Left renal cortex interstitium (tissue), 4 donors: ENCODE measurements around the gene MINPP1. TPM values are rescaled to one million over a fixed set of nuclear protein-coding genes. Genes with fewer than 3 reads are reported as not detected.
"Not testable (repeated sequence)": the region's sequence is repeated elsewhere in the genome, so short reads cannot be mapped to it uniquely, and the experiment has no call there.

Experiments used
- DNase-seq, 4 donors: peaks; one replicate each; pipeline ENCODE4 v3.0.0-alpha.2; 2013; ENCODE audit warnings: low read depth in 4 of 4, low spot score in 2 of 4, missing footprints in 1 of 4
- polyA plus RNA-seq, 4 donors: library from polyadenylated mRNA; unstranded; fragments of 120-200 nt; gene quantifications; one replicate each; pipeline ENCODE4 v1.2.1, GENCODE V29; 2013; ENCODE audit not compliant: insufficient read length in 4 of 4

MINPP1 gene, protein sequence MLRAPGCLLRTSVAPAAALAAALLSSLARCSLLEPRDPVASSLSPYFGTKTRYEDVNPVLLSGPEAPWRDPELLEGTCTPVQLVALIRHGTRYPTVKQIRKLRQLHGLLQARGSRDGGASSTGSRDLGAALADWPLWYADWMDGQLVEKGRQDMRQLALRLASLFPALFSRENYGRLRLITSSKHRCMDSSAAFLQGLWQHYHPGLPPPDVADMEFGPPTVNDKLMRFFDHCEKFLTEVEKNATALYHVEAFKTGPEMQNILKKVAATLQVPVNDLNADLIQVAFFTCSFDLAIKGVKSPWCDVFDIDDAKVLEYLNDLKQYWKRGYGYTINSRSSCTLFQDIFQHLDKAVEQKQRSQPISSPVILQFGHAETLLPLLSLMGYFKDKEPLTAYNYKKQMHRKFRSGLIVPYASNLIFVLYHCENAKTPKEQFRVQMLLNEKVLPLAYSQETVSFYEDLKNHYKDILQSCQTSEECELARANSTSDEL
- polyA plus RNA-seq: 10 to 100 TPM; 35.1 to 42.9 (median 38.6) TPM

DNA sequence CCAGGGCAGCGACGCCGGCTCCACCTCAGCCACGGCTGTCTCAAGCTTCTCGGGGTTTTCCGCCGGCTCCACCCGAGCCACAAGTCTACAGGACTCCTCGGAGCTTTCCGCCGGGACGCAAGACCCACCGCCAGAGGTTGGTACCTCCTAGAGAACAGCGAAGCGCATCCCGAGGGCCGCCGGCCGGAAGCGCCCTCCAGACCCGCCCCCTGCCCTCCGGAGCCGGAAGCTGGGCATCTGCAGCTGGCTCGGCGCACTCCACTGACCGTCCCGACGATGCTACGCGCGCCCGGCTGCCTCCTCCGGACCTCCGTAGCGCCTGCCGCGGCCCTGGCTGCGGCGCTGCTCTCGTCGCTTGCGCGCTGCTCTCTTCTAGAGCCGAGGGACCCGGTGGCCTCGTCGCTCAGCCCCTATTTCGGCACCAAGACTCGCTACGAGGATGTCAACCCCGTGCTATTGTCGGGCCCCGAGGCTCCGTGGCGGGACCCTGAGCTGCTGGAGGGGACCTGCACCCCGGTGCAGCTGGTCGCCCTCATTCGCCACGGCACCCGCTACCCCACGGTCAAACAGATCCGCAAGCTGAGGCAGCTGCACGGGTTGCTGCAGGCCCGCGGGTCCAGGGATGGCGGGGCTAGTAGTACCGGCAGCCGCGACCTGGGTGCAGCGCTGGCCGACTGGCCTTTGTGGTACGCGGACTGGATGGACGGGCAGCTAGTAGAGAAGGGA is at the start of gene MINPP1:
Gene MINPP1, plus strand, starts transcription at position 254 of the 726 bp plus-strand sequence. Its CDS starts 23 bp downstream, at position 277.
- DNase-seq: peak; percentile 60 to 78 (median 72)

DNA sequence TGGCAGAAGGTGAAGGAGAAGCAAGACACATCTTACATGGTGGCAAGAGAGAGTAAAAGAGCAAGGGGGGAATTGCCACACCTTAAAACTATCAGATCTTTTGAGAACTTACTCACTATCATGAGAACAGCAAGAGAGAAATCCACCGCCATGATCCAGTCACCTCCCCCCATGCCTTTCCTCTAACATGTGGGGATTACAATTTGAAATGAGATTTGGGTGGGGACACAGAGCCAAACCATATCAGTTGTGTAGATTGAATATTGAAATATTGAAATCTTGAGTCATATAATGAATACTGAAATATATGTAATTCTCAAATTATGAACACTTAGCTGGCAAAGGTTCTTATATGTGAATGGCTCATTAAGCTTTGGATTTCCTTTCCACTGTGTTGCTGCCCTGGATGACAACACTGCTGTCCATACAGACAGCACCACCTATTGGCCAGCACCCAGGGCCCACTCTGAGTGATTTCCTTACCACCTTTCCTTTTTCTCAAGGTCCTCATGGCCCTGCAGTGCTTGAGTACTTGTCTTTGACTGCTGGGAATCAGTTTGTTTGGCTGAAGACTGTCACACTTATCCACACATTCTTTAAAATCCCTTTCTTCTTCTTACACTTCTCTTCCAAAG is 48.0 kb upstream of the MINPP1 start:
- DNase-seq: not testable (repeated sequence)

DNA sequence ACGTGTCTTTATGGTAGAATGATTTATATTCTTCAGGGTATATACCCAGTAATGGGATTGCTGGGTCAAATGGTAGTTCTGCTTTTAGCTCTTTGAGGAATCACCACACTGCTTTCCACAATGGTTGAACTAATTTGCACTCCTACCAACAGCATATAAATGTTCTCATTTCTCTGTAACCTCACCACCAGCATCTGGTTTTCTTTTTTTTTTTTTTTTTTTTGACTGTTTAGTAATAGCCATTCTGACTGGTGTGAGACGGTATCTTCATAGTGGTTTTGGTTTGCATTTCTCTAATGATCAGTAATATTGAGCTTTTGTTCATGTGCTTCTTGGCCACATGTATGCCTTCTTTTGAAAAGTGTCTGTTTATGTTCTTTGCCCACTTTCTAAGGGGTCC is 42.9 kb upstream of the MINPP1 start:
- not testable (repeated sequence) for DNase-seq

DNA sequence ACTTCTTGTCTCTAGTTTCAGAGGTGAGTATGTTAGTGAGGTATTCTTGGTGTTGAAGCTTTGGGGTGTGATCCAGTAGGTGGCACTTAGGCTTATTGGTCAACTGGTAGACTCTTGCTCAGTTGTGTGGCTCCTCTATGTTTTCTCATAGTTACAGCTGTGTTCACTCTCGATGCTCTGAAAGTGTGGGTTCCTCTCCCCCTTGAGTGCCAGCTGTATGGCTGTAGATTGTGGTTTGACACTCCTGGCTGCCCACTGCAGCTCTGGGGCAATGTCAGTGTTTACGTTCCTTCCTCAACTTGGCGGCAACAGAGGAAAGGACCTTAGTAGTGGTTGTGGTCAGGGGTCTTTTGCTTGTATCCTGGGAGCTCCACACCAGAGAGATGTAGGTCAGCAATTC is 37.8 kb upstream of the MINPP1 start:
- DNase-seq: not testable (repeated sequence)

DNA sequence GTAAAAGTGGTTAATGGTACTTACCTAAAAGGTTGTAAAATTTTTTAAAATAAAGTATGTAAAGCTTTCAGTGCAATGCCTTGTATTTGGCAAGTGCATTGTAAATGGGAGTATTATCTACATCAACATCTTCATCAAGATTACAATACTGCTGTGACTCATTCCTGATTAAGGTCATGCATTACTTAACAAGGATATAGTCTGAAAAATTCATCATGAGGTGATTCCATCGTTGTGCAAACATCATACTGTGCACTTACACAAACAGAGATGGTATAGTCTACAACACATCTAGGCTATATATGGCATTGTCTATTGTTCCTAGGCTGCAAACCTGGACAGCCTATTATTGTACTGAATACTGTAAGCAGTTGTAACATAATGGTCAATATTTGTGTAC is 16.0 kb upstream of the MINPP1 start:
- DNase-seq: not testable (repeated sequence)

DNA sequence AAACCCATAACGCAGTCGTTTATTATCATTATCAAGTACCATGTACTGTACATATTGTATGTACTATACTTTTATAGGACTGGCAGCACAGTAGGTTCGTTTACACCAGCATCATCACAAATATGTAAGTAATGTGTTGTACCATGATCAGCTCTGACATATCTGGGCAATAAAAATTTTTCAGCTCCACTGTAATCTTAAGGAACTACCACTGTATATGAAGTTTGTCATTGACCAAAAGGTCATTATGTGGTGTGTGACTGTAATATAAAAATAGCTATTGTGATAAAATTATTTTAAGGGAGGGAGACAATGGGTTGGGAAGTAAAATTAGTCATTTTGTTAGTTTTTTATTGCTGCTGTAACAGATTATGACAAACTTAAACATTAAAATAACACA is 14.4 kb upstream of the MINPP1 start:
- not testable (repeated sequence) for DNase-seq

DNA sequence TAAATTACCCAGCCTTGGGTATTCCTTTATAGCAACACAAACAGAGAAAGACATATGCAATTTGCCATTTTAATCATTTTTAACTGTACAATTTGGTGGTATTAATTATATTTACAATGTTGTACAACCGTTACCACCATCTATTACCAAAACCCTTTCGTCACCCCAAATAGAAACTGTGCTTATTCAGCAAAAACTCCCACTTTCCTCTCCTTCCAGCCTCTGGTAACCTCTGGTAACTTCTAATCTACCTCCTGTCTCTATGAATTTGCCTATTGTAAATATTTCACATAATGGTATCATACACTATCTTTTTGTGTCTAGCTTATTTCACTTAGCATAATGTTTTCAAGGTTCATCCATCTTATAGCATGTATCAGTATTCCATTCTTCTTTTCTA is 12.2 kb upstream of the MINPP1 start:
- DNase-seq: not testable (repeated sequence)

DNA sequence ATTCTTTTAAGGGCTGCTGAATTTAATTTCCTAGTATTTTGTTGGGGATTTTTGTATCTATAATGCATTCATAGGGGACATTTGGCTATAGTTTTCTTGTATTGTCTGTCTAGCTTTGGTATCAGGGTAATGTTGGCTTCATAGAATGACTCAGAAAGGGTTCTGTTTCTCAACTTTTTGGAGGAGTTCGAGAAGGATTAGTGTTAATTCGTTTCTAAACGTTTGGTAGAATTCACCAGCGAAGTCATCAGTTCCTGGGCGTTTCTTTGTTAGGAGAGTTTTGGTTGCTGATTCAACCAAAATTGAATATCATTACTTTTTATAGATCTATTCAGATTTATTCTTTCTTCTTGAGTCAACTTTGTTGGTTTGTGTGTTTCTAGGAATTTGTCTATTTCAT is 9.2 kb upstream of the MINPP1 start:
- not testable (repeated sequence) for DNase-seq

DNA sequence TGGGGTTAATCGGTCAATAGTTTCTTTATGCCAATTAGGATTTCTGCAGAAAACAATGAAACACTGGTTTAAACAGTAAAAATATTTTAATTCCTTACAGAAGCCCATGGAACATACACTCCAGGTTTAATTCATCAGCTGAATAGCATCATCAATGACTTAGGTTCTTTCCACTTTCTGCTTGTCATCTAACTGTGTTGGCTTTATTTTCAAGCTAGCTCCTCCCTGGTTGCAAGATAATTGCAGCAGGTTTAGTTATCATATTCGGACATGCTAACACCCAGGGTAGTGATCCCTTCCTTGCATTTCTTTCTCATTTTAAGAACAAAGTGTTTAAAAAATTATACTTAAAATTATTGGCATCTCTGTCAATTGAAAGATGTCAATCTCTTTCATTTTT is 7.3 kb upstream of the MINPP1 start:
- not testable (repeated sequence) for DNase-seq

DNA sequence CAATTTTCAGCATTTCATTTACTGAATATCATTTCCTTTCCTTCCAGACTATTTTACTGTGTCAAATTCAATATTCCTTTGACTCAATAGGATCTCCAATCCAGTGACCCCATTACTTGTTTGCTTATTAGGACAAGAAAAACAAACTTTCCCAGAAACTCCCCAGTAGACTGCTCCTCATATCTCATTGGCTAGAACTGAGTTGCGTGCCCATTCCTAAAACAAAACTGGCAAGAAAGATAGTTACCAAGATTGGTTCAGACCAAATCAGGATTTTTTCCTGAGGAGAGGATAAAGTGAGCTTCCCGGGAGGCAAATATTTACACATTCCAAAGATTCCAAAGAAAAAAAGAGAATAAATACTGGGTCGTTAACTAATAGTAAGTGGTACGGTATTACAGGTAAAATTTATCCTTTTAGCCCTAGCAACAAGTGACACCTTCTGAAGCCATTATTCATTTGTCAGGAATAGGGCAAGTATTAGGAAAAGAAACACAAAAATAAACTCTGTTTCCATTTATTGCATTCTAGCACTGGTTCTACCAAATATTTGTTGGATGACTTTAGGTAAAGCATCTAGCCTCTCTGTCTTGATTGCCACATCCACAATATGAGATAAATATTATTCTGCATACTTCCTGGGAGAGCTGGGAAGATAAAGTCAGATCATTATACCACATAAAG is 6.4 kb upstream of the MINPP1 start:
- not testable (repeated sequence) for DNase-seq

DNA sequence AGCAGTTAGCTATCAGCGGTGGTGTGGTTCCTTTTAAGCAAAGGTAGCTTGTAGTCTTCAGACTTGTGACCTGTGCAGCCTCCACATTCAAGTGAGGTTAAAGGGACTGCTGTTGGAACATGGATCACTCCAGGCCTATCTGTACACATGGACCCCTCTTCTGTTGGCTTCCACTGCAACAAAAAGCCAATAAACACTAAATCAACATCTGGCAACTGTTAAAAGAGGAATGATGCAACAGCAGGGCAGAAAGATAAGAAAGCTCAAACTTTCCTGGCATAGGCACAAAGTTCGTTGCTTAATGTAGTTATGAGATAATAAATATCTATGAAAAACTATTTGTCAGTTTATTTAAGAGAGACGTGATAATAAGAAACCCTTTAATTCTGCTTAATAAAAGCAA is 4.0 kb upstream of the MINPP1 start:
- DNase-seq: no peak

DNA sequence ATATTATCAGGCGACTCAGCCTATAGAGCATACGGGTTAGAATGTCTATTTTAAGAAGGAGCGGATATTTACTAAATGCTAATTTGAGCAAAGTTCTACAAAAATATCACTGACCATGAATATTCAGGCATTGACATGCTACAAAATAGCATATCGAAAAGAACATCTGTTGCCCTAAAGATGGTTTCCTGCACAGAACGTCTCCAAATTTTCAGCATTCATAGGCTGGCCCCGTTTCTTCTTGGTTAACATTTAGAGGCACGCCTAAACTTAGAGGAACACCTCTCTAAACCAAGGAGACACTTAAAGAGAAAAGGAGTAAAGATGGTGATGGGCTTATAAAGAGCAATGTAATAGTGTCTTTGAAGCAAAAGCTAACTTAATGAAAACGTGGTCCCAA is 1.3 kb upstream of the MINPP1 start:
- DNase-seq: no peak

DNA sequence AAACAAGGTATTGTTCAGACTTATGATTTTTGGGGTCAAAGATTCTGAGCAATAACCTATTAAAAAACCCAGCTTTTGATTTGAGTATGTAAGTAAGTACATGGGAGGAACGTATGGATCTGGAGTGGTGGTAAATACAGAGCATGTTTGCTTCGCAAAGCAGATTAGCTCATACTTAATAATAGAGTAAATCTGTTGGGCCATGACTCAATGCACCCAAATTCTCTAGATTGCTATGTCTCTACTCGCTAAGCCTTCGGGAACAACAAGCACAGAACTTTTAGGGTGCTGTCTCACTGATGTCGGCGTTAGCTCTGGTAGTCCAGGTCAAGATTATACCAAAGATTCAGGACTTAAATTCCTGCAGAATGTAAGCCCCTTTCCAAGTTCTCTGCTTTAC is 807 bp upstream of the MINPP1 start:
- no peak for DNase-seq

DNA sequence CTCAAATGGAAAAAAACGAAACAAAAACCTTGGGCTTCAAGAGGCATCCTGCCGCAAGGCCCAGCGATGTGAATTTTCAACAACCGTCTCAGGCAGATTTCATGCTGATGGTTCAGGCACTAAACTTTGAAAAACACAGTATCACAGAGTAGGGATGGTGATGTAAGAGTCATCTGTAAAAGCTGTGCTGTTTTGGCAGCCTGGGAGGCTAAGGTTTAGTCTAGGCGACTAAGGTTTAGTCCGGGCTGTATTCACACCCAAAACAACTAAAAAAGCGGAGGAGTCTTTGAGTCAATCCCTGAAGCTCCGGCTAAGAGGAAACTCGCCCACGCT is 420 bp upstream of the MINPP1 start:
- no peak for DNase-seq

DNA sequence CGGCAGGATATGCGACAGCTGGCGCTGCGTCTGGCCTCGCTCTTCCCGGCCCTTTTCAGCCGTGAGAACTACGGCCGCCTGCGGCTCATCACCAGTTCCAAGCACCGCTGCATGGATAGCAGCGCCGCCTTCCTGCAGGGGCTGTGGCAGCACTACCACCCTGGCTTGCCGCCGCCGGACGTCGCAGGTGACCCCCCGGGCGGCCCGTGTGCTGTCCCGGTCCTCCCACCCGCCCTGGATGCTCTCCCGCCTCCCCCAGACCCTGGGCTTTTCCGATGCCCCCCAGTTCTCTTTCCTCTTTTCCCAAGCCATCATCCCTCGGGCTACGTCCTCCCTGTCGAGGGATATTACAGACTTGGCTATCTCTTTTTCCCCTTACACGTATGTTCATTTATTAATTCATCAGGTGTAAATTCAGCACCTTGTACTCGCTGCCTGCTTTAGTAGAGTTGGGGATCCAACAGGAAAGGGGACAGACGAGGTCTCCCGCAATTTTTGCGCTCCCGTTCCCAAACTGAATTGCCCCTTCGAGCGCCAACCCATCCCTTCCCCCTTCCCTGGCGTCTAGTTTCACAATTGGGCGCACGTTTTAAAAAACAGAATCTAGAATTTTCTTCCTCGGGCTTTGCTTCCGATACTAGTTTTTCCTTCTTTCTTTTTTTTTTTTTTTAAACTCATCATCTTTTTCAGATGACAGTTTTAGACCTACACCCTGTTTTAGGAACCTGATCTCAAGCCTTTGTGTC is 846 bp downstream of the MINPP1 start:
- peak in 3 of 4 donors; percentile 21 to 56 (median 41) for DNase-seq

DNA sequence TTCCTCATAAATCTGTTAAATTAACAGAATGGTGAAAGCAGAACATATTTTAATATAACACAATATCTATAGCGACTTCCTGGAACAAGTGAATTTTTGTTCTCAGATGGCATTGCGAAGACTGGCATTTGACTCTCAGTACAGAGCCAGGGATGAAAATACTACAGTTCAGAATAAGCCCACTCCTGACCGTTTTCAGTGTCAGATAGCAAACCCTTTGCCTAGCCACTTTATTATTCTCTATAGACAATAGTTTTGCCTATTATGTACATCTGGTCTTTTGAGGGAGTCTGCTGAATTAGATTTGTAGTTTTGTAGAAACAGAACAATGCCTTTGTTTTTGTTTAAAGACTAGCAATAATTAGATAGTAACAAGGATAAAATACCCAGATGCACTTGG is 2.3 kb downstream of the MINPP1 start:
- DNase-seq: no peak

DNA sequence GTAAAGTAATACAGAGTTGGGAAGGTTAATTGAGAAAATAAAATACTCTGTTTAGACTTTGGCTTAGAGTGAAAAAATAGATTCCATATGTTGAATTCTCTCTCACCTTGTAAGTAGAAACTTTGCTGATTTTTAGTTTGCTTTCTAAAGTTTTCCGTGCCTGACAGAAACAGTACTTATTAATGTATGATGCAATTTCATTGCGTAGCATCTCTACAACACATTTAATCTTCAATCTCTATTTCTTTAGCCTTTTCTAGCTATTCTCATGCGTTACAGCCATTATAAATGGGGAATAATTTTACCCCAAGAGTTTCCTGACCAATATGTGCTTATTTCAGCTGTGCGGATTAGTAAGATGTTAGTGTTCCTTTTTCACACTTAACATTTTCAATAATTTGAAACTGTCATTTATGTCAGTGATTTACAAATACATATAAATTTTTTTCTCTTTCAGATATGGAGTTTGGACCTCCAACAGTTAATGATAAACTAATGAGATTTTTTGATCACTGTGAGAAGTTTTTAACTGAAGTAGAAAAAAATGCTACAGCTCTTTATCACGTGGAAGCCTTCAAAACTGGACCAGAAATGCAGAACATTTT is 3.3 kb downstream of the MINPP1 start:
- no peak for DNase-seq

DNA sequence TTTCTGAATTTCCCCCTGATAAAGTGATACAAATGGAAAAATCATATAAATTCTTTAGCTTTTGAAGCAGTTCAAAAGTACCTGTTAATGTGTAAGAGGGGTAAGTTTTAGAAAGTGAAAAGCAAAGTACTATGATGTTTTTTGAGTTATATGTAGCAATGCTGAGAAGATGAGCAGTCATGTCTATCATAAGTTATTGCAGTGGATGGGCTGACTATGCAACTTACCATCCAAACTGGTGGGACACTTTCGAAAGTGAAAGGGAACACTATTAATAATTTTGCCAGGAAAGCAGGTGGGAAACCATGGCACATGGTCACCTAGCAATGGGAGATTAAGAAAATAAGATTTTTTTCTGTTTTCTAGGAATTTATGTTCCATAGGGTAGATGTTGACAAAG is 4.1 kb downstream of the MINPP1 start:
- DNase-seq: no peak

DNA sequence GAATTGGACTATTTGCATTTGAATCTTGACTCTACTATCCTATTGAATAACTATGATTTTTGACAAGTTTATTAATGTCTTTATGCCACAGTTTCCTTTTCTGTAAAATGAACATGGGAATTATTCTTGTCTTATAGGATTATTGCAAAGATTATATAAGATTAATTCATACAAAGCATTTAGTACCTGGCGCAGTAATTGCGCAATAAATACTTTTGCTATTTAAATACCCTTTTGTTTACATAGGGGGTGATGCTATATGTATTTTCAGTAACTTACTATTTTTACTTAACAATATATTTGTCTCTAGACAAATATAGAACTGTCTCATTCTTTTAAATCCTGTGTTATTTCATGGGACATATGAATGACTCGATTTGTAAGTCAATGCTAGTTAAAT is 5.3 kb downstream of the MINPP1 start:
- DNase-seq: no peak

DNA sequence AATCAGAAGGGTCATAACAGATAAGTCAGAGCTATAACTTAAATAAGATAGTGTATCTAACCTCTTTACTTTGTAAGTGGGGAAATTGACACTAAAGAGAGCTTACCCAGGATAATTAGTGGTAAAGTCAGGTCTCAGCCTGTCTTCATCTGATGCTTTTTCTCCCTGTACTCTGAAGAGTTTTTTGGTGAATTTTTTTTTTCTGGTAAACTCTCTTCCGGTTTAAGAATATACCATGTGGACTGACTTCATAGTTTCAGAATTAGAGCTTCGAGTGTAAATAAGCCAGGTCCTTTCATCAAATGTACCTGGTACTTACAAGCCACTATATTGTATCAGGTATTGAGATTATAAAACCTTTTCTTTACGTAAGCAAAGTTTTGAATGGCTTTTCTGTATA is 6.8 kb downstream of the MINPP1 start:
- no peak for DNase-seq
